Limb (tissue), 2 donors: ENCODE results near the gene KLHL12.
A peak's percentile ranks its signal among the peaks of the same experiment; 100 is the strongest.

Experiments used
- DNase-seq, 2 donors: peaks; one replicate each; pipeline ENCODE4 v3.0.0-alpha.2; 2016; ENCODE audit errors: extremely low spot score in 2 of 2

Gene KLHL12

DNA sequence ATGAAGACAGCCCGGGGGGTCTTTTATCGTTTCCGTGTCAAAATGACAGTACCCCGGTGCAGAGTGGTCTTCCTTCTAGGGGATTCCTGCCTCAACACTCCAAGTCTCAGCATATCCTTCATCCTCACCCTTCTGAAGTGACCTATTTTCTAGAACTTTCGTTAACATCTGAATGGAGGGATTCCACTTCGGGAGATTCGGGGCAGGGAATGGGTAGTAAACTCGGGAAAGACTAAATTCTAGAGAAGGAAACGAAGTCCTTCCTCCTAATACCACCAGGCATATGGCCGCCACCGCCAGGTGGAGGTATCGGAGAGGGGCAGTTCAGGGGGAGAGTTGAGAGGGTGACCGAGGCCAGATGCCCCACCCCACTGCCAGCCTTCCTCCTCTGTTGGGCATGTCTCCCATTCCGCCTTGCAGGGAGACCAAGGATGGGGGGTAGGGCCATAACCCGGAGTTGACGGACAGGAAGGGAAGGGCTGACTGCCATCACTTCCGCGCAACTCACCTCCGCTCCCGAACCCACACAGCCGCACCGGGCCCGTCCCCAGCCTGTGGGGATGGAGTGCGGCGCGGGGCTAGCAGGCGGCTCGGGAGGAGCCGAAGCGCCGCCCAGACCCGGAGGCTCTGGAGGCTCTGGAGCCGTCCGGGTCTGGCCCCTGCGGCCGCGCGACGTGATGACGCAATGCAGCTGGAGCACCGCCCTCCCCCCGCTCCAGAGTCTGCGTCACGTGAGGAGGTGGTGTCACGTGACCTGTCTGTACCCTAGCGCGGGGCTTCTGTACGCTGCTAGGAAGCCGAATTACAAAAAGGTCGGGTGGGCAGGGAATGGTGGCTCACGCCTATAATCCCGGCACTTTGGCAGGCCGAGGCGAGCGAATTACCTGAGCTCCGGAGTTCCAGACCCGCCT is at the start of gene KLHL12:
Gene KLHL12, minus strand, starts transcription at position 654 of the 911 bp plus-strand sequence. CDS start 2,072 bp downstream, outside the sequence.
- DNase-seq = peak; percentile 98 to 99

DNA sequence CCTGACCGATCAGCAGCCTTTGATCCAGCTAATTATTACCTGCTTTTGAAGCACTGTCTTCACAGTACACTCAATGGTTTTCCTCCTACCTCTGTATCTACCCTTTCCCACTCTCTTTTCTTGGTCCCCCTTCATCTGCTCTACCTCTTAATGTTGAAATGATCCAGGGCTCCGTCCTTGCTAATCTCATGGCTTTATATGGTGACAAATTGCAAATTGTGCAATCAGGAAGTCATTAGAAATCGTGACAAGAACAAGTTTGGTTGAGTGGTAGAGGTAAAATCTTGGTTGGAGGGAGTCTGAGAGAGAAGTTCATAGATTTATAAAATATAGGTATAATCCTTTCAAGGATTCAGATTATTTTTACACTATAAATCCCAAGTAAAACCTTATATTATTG is 49.6 kb upstream of the KLHL12 start:
- DNase-seq = no peak

DNA sequence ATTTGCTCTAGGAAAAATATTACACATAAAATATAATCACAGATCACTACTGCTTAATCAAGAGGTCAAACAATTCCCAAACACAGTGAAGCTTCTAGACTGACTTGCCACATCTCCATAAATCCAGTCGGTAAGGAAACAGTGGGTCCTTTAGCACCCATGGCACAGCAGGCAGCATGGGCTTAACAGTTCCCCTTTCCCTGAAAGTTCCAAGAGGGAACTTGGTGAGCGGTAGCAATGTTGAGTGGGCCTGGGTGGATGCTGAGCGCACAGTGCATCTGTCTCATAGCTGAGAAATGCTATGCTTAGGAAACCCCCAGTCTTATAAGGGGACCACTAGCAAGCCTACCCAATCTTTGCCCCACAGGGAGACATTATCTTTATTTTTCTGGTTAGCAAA is 47.8 kb upstream of the KLHL12 start:
- DNase-seq = no peak

DNA sequence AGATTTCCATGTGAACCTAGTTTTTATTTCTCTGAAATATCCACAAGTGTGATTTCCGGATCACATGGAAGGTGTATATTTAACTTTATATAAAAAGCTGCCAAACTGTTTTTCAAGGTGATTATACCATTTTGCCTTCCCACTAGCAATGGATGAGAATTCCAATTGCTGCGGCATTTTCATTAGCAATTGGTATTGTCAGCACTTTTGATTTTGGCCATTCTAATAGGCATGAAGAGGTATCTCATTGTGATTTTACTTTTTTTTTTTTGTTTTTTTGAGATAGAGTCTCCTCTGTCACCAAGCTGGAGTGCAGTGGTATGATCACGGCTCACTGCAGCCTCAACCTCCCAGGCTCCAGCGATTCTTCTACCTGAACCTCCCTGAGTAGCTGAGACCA is 45.0 kb upstream of the KLHL12 start:
- DNase-seq = no peak

DNA sequence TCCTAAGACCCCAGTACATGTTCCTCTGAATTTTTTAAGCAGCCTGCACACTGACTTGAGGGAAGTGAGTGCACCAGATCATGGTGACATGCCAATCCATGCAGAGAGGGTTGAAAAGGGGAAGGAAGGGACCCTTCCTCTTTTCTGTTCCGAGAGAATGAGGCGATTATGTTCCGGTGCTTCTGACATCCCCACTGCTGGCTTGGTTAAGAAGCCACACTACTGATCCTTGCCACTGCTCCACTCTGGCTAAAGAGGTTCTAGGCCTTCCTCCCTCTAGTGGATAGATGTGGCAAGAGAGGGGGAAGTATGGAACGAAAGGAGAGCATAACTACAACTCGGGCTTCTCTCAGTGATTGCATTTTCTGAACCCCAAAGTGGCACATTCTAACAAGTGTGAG is 41.9 kb upstream of the KLHL12 start:
- DNase-seq = peak in 1 of 2 donors; percentile 50

DNA sequence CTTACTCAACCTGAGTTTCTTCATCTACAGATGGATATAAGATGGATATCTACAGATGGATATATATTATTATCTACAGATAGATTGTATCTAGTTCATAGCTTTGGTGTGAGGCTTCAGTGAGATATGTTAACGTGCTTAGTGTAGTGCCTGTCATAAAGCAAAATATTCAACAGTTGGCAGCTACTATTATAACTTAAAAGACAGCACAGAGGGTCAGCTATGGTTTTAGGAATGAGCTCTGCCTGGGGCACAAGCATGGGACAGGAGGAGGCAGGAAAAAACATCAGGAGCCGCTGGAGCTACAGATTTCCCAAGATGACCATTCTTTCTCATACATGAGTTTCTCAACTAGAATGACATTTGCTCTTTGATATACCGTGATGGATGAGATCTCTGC is 41.3 kb upstream of the KLHL12 start:
- no peak for DNase-seq

DNA sequence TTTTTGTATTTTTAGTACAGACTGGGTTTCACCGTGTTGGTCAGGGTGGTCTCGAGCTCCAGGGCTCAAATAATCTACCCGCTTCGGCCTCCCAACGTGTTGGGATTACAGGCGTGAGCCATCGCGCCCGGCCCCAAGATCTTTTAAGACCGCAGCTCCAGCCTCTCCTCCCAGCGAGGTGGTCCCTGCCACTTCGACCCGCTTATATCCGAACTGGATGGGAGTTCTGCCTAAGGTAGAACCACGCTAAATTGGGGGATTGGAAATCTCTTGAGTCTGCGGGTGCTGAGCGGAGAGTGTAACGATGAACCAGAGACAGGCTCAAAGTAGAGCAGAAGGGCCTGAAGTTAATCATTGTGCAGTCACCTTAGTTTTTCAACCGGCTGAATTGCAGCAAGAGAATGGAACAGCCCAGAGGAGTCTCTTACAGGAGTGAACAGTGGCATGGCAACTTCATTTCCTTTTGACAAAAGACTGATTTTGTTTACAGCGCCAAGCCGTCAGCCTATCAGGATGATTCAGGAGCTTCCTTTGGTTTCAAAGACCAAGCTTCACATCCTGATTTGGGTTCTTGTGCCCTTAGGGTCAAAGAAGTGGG is 40.7 kb upstream of the KLHL12 start:
- no peak for DNase-seq

DNA sequence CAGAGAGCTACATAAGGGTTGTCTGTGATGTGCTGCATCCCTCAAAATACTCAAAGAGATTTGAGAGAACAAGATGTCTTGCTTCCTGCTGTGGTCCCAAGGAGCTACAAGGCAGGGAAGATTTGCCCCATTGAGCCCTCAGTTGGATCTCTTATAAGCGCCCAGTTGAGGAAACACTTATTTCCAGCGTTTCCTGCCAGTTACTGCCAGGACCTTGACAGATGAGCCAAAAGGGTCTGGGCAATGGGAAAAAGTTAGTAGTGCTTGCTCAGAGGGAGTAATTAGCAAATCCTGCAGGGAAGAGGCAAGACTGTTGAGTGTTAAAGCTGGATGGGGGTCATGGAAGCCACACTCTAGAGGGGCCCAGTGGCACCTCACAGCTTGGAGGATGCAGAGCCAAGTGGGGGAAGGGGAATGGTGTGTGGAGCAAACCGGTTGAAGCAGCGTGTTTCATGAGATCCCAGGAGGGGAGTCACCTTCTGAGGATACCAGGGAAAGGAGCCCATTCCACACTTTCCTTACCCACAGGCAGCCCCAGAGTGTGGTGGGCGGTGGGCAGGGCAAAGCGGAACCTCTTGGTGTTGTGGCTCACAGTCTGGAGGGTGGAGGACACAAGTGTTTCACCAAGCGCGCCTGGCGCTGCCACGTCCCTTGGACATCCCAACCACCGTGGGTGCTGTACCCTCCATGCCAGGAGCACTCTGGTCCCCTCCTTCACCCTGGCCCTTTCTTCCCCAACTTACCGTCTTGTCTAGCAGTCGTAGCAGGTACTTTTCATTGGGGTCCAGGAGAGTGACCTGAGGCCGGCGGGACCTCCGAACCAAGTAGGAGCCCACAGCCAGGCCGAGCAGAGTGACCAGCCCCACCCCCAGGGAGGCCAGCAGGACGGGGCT is 39.2 kb upstream of the KLHL12 start:
- DNase-seq = no peak

DNA sequence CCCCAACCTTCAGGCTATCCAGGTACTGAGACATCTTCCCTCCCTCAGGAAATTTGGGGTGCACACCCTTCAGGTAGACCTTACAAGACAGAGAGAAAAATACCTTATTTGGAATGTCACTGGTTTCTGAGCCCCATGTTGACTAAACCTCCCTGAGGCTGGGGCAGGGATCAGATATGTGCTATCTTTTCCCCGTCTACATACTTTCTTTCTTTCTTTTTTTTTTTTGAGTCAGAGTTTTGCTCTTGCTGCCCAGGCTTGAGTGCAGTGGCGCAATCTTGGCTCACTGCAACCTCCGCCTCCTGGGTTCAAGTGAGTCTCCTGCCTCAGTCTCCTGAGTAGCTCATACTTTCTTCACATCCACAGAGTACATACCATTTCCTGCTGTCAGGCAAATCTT is 38.4 kb upstream of the KLHL12 start:
- DNase-seq = no peak

DNA sequence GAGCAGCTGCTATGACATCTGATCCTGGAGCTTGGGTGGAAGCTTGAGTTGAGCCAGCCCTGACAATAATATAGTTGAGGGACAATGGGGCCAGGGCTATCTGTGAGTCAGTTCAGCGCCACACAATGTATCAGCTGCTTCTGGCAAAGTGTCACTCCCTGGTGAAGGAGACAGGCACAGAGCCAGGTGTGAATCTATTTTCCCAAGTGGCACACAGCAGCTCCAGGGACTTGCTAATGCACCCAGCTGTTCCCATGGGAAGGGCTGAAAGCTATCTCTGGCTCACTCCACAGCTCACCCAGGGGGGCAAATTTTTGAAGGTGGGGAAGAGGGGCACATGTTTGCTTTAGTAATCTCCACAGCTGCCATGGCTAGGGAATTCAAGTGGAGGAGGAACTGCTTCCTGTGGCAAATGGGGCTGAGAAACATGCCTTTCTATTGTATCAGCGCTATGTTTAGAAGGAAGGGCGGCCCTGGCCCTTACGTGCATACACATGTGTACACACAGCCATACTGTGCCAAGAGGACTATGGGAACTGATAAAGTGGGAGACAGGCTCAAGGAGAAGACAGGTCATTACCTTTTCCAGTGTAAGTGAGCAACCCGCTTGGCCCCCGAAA is 37.9 kb upstream of the KLHL12 start:
- peak in 1 of 2 donors; percentile 57 for DNase-seq

DNA sequence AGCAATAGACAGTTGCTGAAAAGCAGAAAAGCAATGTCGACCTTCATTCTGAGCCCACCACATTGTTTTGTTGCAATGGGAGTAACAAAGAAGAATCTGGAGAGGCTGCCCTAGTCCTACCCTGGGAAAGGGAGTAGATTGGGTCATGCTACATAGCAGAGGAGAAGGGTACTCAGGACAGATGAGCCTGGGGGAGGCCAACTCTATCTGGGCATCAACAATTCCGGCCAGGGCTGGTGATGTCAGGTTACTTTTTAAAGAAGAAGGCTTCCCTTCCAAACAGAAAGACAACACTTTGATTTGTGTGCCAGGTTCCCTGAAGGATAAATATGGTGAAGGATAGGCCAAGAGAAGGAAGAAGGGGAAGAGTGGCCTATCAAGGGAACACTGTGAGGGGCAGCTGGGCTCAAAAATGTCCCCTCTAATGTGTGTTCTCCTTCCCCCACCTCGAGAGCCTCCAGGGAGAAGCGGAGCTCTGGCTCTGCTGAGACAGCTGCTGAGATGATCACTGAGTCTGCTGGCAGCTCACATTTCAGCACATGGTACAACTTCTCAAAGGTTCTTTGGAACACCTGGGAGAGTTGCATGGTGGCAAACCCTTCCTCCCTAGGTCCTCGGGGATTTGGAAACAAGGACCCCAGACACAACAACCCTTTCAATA is 34.3 kb upstream of the KLHL12 start:
- DNase-seq = peak in 1 of 2 donors; percentile 32

DNA sequence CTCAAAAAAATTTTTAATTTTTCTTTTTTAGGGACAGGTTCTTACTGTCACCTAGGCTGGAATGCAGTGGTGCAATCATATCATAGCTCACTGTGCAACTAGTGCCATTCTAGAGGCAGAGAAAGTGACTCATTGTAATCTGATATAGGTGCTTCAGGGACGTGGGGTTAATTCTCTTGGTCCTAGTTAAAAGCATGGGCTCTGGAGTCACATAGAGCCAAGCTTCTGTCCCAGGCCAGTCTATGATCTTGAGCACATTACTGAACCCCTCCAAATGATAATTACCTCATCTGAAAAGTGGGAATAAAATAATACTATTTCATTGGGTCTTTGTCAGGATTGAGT is 32.2 kb upstream of the KLHL12 start:
- DNase-seq = no peak

DNA sequence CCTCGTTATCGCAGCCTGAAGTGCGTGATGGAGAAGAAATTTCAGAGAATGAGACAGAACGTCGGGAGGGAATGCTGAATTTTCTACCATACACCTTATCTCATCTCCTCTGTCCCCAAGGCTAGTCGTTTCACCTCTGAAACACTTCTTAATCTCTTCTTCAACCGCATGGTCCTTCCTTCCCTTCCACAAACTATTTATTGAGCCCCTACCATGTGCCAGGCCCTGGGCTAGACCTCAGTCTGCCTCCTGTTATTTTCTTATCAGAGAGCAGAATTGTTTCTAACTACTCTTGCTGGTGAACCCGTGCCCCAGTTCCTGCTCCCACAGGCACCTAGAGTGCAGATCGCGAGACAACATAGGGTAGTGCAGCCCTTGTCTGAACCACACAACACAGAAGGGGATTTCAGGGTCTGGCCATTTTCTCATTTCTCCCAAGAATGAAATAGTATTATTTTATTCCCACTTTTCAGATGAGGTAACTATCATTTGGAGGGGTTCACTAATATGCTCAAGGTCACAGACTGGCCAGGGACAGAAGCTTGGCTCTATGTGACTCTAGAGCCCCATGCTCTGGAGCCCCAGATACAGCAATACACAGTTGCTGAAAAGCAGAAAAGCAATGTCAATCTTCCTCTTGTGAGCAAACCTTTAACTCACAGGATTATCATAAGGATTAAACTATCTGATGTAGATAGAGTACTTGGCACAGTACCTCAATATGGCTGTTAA is 31.7 kb upstream of the KLHL12 start:
- no peak for DNase-seq

DNA sequence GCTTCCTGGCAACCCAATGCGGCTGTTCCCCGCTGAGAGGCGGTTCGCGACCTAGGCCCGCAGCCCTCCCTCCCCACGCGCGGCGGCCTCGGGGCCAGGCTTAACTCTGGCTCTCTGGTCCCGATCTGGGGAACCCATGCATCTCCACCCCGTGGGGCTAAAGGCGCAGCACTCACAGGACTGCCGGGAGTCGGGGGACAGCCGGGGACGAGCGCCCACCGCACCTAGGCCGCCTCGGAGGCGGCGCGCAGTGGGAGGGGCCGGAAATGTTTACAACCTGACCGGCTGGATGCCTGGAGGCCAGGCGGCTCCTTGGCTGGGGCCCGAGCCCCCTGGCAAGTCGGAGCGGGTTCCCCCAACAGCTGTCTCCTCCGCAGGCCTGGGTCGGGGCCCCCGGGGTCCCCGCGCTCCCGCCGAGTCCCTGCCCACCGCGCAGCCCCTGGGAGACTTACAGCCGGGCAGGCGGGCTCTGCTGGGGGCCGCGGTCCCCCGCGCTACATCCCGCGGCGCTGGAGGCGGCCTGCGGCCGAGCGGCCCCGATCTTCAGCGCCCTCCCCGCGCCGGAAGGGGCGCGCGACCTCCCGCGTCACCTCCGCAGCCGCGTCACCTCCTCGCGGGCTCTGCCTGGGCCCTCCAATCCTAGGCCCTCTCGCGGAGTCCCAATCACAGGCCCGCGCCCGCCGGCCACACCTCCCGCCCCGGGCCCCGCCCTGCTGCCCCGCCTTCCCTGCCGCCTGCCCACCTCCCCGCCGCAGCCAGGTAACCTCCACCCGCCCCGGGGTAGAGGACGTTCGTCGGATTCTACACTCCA is 30.9 kb upstream of the KLHL12 start, which contains the start of gene ADIPOR1:
Gene ADIPOR1, minus strand, starts transcription at position 580 of the 811 bp plus-strand sequence. CDS start 7,242 bp downstream, outside the sequence.
- peak; percentile 85 to 92 for DNase-seq

DNA sequence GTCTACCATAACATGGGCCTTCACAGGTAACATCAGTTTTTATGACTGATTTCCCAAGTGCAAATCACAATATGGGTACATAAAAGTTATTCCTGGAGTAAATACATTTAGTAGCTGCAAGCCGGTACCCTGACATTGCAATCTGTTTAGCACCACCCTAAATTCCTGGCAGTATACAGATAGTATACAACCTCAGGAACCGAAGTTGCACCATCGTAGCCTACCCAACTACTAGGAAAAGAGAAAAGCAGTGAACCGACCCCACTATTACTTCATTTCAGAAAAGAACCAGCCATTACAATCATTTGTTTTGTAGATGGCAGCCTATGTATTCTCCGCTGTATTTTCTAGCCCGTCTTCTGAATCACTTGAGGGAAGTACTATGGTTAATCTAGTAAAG is 29.9 kb upstream of the KLHL12 start:
- DNase-seq = no peak

DNA sequence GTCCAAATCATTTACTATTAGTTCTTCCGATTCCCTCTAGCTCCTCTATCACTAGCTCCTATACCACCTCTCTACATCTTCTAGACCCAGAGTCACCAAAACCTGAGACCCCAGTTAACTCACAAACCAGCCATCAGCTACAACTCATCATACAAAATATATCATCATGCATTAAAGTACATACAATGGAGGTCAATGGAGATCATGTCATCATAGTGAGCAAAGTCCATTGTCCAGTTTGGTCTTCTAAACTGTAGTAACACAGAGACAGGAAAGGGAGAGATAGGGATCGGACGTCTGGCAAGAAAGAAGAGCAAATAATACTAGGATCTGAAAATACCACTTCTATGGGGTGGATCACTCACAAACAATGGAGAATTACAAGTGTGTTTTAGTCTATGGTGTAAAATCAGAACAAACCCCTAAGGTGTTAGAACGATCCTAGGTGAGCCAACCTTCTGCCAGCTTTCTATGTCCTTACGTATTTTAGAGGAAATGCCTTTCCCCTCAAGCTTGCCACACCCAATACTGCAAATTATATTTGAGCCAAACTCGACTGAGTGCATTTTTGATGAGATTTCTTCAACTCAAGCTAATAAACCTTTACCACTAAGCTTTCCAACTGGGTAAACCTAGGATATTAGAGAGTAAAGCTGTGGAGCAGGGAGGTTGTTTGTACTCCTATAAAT is 27.2 kb upstream of the KLHL12 start:
- no peak for DNase-seq

DNA sequence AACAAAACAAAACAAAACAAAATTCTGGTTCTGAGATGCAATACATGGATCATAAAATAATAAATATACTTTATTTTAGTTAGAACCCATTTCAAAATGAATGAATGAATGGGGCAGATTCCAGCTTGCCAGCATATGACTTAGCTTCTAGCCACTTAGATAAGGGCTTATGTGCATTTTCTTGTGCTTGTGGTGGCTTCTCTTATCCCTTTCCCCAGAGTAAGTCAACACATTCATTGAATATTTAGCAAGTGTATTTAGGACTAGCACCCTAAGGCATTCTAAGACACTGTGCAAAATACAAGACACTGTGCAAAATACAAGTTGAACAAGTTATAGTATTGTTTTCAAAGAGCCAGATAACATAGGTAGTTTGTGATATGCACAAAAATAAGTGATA is 26.4 kb upstream of the KLHL12 start:
- no peak for DNase-seq

DNA sequence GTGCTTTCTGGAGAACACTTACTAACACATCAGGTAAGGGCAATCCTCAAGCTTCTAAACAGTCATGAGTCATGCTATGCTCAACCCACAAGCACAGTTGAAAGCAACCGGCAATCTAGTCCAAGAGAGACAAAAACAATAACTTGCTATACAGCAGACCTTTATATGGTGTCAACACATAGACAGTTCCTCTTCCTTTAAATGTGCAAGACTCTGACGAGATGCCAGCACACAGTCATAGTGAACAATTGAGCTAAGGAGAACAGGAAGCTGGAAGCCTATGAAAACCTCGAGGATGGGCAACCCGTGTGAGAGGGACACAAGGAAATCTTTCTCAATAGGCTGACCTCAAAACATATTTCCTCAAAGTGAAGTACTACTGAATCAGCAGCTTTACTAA is 25.8 kb upstream of the KLHL12 start:
- no peak for DNase-seq

DNA sequence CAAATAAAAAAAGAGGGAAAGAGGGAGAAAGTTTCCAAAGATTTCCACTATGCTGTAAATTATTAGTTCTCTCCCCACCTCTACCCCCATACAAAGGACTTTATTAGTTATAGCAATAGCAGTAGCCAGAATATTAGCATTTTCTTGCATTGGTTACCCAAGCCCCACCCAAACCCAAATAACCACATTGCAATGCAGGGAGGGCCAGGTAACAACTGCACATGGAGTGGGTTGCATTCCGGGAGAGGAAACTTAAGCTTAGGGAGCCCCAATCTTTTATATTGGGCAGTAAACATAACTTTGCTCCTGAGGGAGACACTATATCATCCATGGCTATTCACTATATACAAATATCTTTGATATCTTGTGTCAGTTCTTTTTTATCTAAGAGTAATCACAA is 25.1 kb upstream of the KLHL12 start:
- DNase-seq = no peak
